GM23338 (cell line): ENCODE data around the gene VAMP8. TPM values are rescaled to one million over a fixed set of nuclear protein-coding genes. Genes with fewer than 3 reads are reported as not detected.

ENCODE experiments used
- ATAC-seq: fragments of 200-7000 bp; cut with Tn5 transposase; 3 replicates; pipeline ENCODE4 v1.9.1; 2020
- DNase-seq: peaks from one replicate; pipeline ENCODE4 v3.0.0-alpha.2; 2015; ENCODE audit warnings: low spot score
- H2AFZ ChIP-seq: fragments of 200-600 bp; sonication (generic); 2 replicates; pipeline ENCODE4 v1.8.0; 2016; ENCODE audit warnings: antibody characterized with exemption, mild to moderate bottlenecking, moderate library complexity
- H3F3A ChIP-seq: fragments of 200-600 bp; sonication (generic); replicated peaks from 2 replicates; pipeline ENCODE4 v1.8.0; 2017; ENCODE audit warnings: antibody characterized with exemption, mixed run types, low read depth
- H3K27ac ChIP-seq: fragments of 200-600 bp; sonication (generic); 2 replicates; pipeline ENCODE4 v1.6.1; 2016; ENCODE audit warnings: low read depth
- H3K27me3 ChIP-seq: fragments of 200-600 bp; sonication (generic); 2 replicates; pipeline ENCODE4 v1.8.0; 2016; ENCODE audit warnings: mild to moderate bottlenecking, mixed run types, moderate library complexity; ENCODE audit not compliant: insufficient read depth
- H3K36me3 ChIP-seq: fragments of 200-600 bp; sonication (generic); 2 replicates; pipeline ENCODE4 v1.8.0; 2016; ENCODE audit warnings: mild to moderate bottlenecking; ENCODE audit not compliant: insufficient read depth
- H3K4me1 ChIP-seq: fragments of 200-600 bp; sonication (generic); 2 replicates; pipeline ENCODE4 v1.8.0; 2016; ENCODE audit warnings: mild to moderate bottlenecking, moderate library complexity; ENCODE audit not compliant: insufficient read depth
- H3K4me2 ChIP-seq: fragments of 200-600 bp; sonication (generic); 2 replicates; pipeline ENCODE4 v1.7.1; 2017; ENCODE audit warnings: mixed run types
- H3K4me3 ChIP-seq: fragments of 200-600 bp; sonication (generic); 2 replicates; pipeline ENCODE4 v1.6.1; 2016; ENCODE audit warnings: mixed run types
- H3K79me2 ChIP-seq: fragments of 200-600 bp; sonication (generic); replicated peaks from 2 replicates; pipeline ENCODE4 v1.8.0; 2017; ENCODE audit warnings: mild to moderate bottlenecking; ENCODE audit not compliant: insufficient read depth
- H3K9me2 ChIP-seq: fragments of 200-600 bp; sonication (generic); 2 replicates; pipeline ENCODE4 v1.8.0; 2017; ENCODE audit not compliant: insufficient read depth
- H4K20me1 ChIP-seq: fragments of 200-600 bp; sonication (generic); replicated peaks from 2 replicates; pipeline ENCODE4 v1.8.0; 2017; ENCODE audit warnings: mild to moderate bottlenecking; ENCODE audit not compliant: insufficient read depth
- H3K27ac Mint-ChIP-seq: 2 replicates; pipeline ENCODE4 v1.8.0; 2020; ENCODE audit warnings: inconsistent platforms, mild to moderate bottlenecking, moderate library complexity, mixed read lengths
- H3K27me3 Mint-ChIP-seq: 3 replicates; pipeline ENCODE4 v1.8.0; 2022; ENCODE audit warnings: low read depth, mild to moderate bottlenecking, moderate library complexity, mixed read lengths, inconsistent platforms; ENCODE audit not compliant: insufficient read depth, poor library complexity
- H3K36me3 Mint-ChIP-seq: 3 replicates; pipeline ENCODE4 v1.8.0; 2021; ENCODE audit warnings: low read depth, mild to moderate bottlenecking, inconsistent platforms, moderate library complexity, mixed read lengths
- H3K4me1 Mint-ChIP-seq: 3 replicates; pipeline ENCODE4 v1.8.0; 2020; ENCODE audit warnings: mild to moderate bottlenecking, inconsistent platforms, mixed read lengths
- H3K4me3 Mint-ChIP-seq: 3 replicates; pipeline ENCODE4 v1.8.0; 2021; ENCODE audit warnings: moderate library complexity, mild to moderate bottlenecking, inconsistent platforms, mixed read lengths
- H3K9me3 Mint-ChIP-seq: 3 replicates; pipeline ENCODE4 v1.8.0; 2020; ENCODE audit warnings: moderate library complexity, mild to moderate bottlenecking, inconsistent platforms, mixed read lengths
- CREB1 ChIP-seq: fragments of 250-450 bp; sonication (Bioruptor Pico); IDR thresholded peaks from 2 replicates; pipeline ENCODE4 v1.5.0; 2020; ENCODE audit warnings: low read depth, mild to moderate bottlenecking, moderate library complexity
- EZH2 ChIP-seq: fragments of 200-600 bp; sonication (generic); IDR thresholded peaks from one replicate; pipeline ENCODE4 v1.8.0; 2017; ENCODE audit warnings: antibody characterized with exemption, mild to moderate bottlenecking, low read depth; ENCODE audit not compliant: unreplicated experiment
- EZH2phosphoT487 ChIP-seq: fragments of 200-600 bp; sonication (generic); IDR thresholded peaks from one replicate; pipeline ENCODE4 v1.8.1; 2018; ENCODE audit warnings: antibody characterized with exemption; ENCODE audit not compliant: unreplicated experiment
- JUNB ChIP-seq: IDR thresholded peaks from one replicate; pipeline ENCODE4 v1.6.1; 2016; ENCODE audit warnings: antibody characterized with exemption; ENCODE audit not compliant: unreplicated experiment
- NANOG ChIP-seq: IDR thresholded peaks from 2 replicates; pipeline ENCODE4 v1.6.1; 2016; ENCODE audit warnings: antibody characterized with exemption, borderline replicate concordance
- POLR2AphosphoS5 ChIP-seq: IDR thresholded peaks from 2 replicates; pipeline ENCODE4 v1.6.1; 2016; ENCODE audit warnings: antibody characterized with exemption, low read depth
- STAT1 ChIP-seq: IDR thresholded peaks from one replicate; pipeline ENCODE4 v1.6.1; 2016; ENCODE audit warnings: antibody characterized with exemption; ENCODE audit not compliant: unreplicated experiment
- ZNF114 ChIP-seq: fragments of 250-450 bp; sonication (Bioruptor Pico); IDR thresholded peaks from 2 replicates; pipeline ENCODE4 v1.5.0; 2020; ENCODE audit warnings: mild to moderate bottlenecking, moderate library complexity
- ZNF331 ChIP-seq: fragments of 250-450 bp; sonication (Bioruptor Pico); IDR thresholded peaks from 2 replicates; pipeline ENCODE4 v1.5.0; 2020; ENCODE audit warnings: low read depth, mild to moderate bottlenecking, moderate library complexity
- polyA plus RNA-seq: library from polyadenylated mRNA; unstranded; fragments of >200 nt; fragmentation: Nextera tagmentation; extraction: Ambion mirVana; gene quantifications from 2 replicates; pipeline ENCODE4 v1.2.1, GENCODE V29; 2016
- total RNA-seq: library from RNA; depleted of rRNA; stranded (reverse); fragments of >200 nt; shearing (Covaris generic); gene quantifications from 2 replicates; pipeline ENCODE4 v1.2.3, GENCODE V29; 2014
- TF ChIP-seq, protein P1 (sequence below): IDR thresholded peaks from one replicate; pipeline ENCODE4 v1.6.1; 2018; ENCODE audit warnings: antibody characterized with exemption; ENCODE audit not compliant: unreplicated experiment
- TF ChIP-seq, protein P2 (sequence below), 2 experiments: fragments of 200-600 bp in 1 of 2; sonication (generic) in 1 of 2; conservative IDR thresholded peaks; 2 replicates each; pipeline versions ENCODE4 v1.5.1 to v1.6.1; 2016 to 2017; ENCODE audit warnings: antibody characterized with exemption in 2 of 2, low read depth in 2 of 2, mild to moderate bottlenecking in 2 of 2, moderate library complexity in 1 of 2
- TF ChIP-seq, protein P3 (sequence below): fragments of 250-450 bp; sonication (Bioruptor Pico); IDR thresholded peaks from 2 replicates; pipeline ENCODE4 v1.5.0; 2020; ENCODE audit warnings: mild to moderate bottlenecking, moderate library complexity
- TF ChIP-seq, protein P4 (sequence below): IDR thresholded peaks from 2 replicates; pipeline ENCODE4 v1.6.1; 2016; ENCODE audit warnings: antibody characterized with exemption

The VAMP8 gene
- total and polyA plus RNA-seq, 2 experiments from 2014 or later = 16.3 to 71.7 TPM

DNA sequence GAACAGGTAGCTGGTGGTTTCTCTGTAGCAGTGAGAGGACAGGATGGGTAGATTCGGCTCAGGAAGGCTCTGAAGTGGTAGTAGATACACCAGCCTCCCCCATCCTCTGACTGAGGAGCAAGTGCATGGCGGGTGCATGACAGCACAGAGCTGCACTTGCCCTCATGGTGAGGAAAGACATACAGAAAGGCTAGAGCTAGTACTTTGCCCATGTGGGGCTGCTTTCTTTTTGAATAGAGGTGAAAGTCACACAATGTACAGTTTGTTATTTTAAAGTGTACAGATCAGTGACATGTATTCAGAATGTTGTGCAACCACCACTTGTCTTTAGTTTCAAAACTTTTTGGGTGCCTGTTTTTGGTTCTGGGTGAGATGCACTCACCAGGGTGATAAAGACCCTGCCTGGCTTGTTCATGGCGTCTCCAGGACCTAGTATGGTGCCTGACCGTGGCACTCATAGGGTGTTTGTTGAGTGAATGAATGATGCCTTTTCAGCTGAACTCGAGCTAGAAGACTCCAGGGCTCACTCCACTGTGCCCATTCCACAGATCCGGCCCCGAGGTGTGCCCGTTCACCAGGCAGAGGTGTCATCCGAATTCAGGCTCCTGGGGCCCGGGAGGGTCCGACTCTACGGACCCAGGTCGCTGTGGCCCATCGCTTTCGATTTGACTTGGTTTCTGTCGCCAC, 6.4 kb downstream of the VAMP8 start:
- ATAC-seq (no peak), DNase-seq (no peak)
- Histone ChIP-seq H3K27me3 (peaks cover 31% of the 10 kb centered on the region), H3K27ac (no peak overlapping the region), H3K4me3 (peak overlapping the region; percentile 65), H3F3A (0 out of 2 replicates have a peak, but pooled peaks cover 3% of the 10 kb centered on the region), H2AFZ (peak overlapping the region; percentile 84; the same call in 1 of the 2 replicates), H3K4me2 (peak overlapping the region; percentile 86), H3K9me2 (no peaks in the 10 kb centered on the region), H3K36me3 (no peaks in the 10 kb centered on the region), H3K79me2 (no peaks in the 10 kb centered on the region), H3K4me1 (peaks cover 19% of the 10 kb centered on the region), H4K20me1 (no peaks in the 10 kb centered on the region)
- H3K4me3 Mint-ChIP-seq = peak overlapping the region; percentile 67
- no peak for TF ChIP-seq JUNB
- TF ChIP-seq, protein P1, sequence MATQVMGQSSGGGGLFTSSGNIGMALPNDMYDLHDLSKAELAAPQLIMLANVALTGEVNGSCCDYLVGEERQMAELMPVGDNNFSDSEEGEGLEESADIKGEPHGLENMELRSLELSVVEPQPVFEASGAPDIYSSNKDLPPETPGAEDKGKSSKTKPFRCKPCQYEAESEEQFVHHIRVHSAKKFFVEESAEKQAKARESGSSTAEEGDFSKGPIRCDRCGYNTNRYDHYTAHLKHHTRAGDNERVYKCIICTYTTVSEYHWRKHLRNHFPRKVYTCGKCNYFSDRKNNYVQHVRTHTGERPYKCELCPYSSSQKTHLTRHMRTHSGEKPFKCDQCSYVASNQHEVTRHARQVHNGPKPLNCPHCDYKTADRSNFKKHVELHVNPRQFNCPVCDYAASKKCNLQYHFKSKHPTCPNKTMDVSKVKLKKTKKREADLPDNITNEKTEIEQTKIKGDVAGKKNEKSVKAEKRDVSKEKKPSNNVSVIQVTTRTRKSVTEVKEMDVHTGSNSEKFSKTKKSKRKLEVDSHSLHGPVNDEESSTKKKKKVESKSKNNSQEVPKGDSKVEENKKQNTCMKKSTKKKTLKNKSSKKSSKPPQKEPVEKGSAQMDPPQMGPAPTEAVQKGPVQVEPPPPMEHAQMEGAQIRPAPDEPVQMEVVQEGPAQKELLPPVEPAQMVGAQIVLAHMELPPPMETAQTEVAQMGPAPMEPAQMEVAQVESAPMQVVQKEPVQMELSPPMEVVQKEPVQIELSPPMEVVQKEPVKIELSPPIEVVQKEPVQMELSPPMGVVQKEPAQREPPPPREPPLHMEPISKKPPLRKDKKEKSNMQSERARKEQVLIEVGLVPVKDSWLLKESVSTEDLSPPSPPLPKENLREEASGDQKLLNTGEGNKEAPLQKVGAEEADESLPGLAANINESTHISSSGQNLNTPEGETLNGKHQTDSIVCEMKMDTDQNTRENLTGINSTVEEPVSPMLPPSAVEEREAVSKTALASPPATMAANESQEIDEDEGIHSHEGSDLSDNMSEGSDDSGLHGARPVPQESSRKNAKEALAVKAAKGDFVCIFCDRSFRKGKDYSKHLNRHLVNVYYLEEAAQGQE = no peak
- TF ChIP-seq, protein P2, sequence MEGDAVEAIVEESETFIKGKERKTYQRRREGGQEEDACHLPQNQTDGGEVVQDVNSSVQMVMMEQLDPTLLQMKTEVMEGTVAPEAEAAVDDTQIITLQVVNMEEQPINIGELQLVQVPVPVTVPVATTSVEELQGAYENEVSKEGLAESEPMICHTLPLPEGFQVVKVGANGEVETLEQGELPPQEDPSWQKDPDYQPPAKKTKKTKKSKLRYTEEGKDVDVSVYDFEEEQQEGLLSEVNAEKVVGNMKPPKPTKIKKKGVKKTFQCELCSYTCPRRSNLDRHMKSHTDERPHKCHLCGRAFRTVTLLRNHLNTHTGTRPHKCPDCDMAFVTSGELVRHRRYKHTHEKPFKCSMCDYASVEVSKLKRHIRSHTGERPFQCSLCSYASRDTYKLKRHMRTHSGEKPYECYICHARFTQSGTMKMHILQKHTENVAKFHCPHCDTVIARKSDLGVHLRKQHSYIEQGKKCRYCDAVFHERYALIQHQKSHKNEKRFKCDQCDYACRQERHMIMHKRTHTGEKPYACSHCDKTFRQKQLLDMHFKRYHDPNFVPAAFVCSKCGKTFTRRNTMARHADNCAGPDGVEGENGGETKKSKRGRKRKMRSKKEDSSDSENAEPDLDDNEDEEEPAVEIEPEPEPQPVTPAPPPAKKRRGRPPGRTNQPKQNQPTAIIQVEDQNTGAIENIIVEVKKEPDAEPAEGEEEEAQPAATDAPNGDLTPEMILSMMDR (conservative IDR thresholded peaks at IDR 0.05; ENCODE audit: low read depth in 2 of 2) = no peak
- TF ChIP-seq STAT1 = no peak
- no peak for TF ChIP-seq CREB1 (CRISPR knock-in tag)
- TF ChIP-seq, protein P3, sequence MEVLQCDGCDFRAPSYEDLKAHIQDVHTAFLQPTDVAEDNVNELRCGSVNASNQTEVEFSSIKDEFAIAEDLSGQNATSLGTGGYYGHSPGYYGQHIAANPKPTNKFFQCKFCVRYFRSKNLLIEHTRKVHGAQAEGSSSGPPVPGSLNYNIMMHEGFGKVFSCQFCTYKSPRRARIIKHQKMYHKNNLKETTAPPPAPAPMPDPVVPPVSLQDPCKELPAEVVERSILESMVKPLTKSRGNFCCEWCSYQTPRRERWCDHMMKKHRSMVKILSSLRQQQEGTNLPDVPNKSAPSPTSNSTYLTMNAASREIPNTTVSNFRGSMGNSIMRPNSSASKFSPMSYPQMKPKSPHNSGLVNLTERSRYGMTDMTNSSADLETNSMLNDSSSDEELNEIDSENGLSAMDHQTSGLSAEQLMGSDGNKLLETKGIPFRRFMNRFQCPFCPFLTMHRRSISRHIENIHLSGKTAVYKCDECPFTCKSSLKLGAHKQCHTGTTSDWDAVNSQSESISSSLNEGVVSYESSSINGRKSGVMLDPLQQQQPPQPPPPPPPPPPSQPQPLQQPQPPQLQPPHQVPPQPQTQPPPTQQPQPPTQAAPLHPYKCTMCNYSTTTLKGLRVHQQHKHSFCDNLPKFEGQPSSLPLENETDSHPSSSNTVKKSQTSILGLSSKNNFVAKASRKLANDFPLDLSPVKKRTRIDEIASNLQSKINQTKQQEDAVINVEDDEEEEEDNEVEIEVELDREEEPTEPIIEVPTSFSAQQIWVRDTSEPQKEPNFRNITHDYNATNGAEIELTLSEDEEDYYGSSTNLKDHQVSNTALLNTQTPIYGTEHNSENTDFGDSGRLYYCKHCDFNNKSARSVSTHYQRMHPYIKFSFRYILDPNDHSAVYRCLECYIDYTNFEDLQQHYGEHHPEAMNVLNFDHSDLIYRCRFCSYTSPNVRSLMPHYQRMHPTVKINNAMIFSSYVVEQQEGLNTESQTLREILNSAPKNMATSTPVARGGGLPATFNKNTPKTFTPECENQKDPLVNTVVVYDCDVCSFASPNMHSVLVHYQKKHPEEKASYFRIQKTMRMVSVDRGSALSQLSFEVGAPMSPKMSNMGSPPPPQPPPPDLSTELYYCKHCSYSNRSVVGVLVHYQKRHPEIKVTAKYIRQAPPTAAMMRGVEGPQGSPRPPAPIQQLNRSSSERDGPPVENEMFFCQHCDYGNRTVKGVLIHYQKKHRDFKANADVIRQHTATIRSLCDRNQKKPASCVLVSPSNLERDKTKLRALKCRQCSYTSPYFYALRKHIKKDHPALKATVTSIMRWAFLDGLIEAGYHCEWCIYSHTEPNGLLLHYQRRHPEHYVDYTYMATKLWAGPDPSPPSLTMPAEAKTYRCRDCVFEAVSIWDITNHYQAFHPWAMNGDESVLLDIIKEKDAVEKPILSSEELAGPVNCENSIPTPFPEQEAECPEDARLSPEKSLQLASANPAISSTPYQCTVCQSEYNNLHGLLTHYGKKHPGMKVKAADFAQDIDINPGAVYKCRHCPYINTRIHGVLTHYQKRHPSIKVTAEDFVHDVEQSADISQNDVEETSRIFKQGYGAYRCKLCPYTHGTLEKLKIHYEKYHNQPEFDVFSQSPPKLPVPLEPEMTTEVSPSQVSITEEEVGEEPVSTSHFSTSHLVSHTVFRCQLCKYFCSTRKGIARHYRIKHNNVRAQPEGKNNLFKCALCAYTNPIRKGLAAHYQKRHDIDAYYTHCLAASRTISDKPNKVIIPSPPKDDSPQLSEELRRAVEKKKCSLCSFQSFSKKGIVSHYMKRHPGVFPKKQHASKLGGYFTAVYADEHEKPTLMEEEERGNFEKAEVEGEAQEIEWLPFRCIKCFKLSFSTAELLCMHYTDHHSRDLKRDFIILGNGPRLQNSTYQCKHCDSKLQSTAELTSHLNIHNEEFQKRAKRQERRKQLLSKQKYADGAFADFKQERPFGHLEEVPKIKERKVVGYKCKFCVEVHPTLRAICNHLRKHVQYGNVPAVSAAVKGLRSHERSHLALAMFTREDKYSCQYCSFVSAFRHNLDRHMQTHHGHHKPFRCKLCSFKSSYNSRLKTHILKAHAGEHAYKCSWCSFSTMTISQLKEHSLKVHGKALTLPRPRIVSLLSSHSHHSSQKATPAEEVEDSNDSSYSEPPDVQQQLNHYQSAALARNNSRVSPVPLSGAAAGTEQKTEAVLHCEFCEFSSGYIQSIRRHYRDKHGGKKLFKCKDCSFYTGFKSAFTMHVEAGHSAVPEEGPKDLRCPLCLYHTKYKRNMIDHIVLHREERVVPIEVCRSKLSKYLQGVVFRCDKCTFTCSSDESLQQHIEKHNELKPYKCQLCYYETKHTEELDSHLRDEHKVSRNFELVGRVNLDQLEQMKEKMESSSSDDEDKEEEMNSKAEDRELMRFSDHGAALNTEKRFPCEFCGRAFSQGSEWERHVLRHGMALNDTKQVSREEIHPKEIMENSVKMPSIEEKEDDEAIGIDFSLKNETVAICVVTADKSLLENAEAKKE (CRISPR knock-in tag) = no peak
- TF ChIP-seq, protein P4, sequence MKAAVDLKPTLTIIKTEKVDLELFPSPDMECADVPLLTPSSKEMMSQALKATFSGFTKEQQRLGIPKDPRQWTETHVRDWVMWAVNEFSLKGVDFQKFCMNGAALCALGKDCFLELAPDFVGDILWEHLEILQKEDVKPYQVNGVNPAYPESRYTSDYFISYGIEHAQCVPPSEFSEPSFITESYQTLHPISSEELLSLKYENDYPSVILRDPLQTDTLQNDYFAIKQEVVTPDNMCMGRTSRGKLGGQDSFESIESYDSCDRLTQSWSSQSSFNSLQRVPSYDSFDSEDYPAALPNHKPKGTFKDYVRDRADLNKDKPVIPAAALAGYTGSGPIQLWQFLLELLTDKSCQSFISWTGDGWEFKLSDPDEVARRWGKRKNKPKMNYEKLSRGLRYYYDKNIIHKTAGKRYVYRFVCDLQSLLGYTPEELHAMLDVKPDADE = no peak
- TF ChIP-seq ZNF114 = no peak
- TF ChIP-seq EZH2 = no peak
- TF ChIP-seq POLR2AphosphoS5 = no peak
- no peak for TF ChIP-seq EZH2phosphoT487
- no peak for TF ChIP-seq ZNF331
- no peak for TF ChIP-seq NANOG
- peaks cover 30% of the 10 kb centered on the region for H3K27me3 Mint-ChIP-seq
- H3K9me3 Mint-ChIP-seq = 0 out of 3 replicates have a peak, but pooled peaks cover 3% of the 10 kb centered on the region
- H3K36me3 Mint-ChIP-seq = peaks cover 10% of the 10 kb centered on the region; the same call in 1 of the 3 replicates
- no peak overlapping the region for H3K27ac Mint-ChIP-seq
- H3K4me1 Mint-ChIP-seq = peaks cover 20% of the 10 kb centered on the region
